Body of pancreas (tissue), 4 donors: Measurements from ENCODE around the gene YARS1.

ENCODE experiments used
- CTCF ChIP-seq, 7 experiments: fragments of 450-650 bp in 4 of 7; fragments of 200-600 bp in 3 of 7; sonication (generic) in 3 of 7; IDR thresholded peaks; one replicate each; pipeline ENCODE4 v1.5.1; 2016 to 2019; ENCODE audit warnings: antibody characterized with exemption in 7 of 7
- POLR2A ChIP-seq, 3 donors: fragments of 450-650 bp; IDR thresholded peaks; one replicate each; pipeline ENCODE4 v1.6.1; 2016; ENCODE audit warnings: antibody characterized with exemption in 3 of 3, mild to moderate bottlenecking in 2 of 3

DNA sequence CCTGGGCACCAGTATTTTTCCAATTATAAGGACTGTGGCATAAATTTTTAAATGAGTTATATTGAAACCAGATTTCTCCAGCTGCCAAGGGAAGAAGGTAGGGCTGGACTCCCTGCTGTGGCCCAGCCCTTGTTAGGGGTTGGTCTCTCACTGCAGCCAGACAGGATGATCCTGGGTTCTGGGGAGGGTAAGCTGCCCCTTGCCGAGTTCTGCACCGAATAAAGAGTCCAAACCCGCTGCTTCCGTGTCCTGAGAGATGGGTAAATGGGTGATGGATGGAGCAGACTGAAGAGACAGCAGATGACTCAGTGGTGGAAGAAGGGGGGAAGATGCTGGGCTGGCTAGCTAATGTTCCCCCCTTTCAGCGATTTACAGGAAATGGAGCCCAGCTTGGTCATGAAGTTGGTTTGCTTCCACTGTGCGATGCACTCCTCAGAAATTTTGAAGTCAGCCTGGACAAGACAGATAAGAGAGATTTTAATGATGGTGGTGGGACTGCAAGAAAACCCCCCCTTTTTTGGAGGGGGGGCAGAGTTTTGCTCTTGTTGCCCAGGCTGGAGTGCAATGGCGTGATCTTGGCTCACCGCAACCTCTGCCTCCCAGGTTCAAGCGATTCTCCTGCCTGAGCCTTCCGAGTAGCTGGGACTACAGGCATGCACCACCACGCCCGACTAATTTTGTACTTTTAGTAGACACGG is 41.4 kb downstream of the YARS1 start:
- TF ChIP-seq CTCF (IDR thresholded peaks at IDR 0.05): no peak
- no peak for TF ChIP-seq POLR2A (IDR thresholded peaks at IDR 0.05)
